H1 (cell line): Measurements from ENCODE around the gene CEACAM5. TPM values are rescaled to one million over a fixed set of nuclear protein-coding genes. Genes with fewer than 3 reads are reported as not detected.

ENCODE experiments used
- CTCF ChIA-PET: fragments of 300-600 bp; sonication (Branson Sonifier 250); formaldehyde crosslinking; loops from one replicate; lab custom pipeline; 2021; ENCODE audit not compliant: partially characterized antibody; lab: Charles Lee
- POLR2A ChIA-PET: fragments of 300-600 bp; sonication (Branson Sonifier 250); formaldehyde crosslinking; loops from one replicate; lab custom pipeline; 2021; ENCODE audit warnings: inconsistent platforms; ENCODE audit not compliant: partially characterized antibody; lab: Charles Lee
- DNase-seq, 2 experiments: peaks; one replicate each; pipeline versions ENCODE4 v3.0.0 to v3.0.0-alpha.2; 2010 to 2022; ENCODE audit warnings: low spot score in 2 of 2, low read depth in 1 of 2, mixed read lengths in 1 of 2
- FAIRE-seq: peaks from 2 replicates; lab custom pipeline; 2011; peaks lifted over from hg19 to GRCh38; lab: Jason Lieb, UNC
- H2AFZ ChIP-seq: 2 replicates; pipeline ENCODE4 v1.8.1; 2012; ENCODE audit warnings: low read length, inconsistent platforms
- H2AK5ac ChIP-seq: 2 replicates; pipeline ENCODE4 v1.6.1; 2013; ENCODE audit warnings: low read depth, low read length
- H2BK120ac ChIP-seq: replicated peaks from 2 replicates; pipeline ENCODE3; 2013; ENCODE audit warnings: low read depth, low read length, inconsistent platforms
- H2BK12ac ChIP-seq: 2 replicates; pipeline ENCODE4 v1.6.1; 2013; ENCODE audit warnings: low read depth, low read length
- H2BK15ac ChIP-seq: 2 replicates; pipeline ENCODE4 v1.6.1; 2013; ENCODE audit warnings: low read length
- H2BK20ac ChIP-seq: 2 replicates; pipeline ENCODE4 v1.6.1; 2013; ENCODE audit warnings: low read length
- H2BK5ac ChIP-seq: 2 replicates; pipeline ENCODE4 v1.6.1; 2013; ENCODE audit warnings: low read depth, low read length
- H3K14ac ChIP-seq: 2 replicates; pipeline ENCODE4 v1.6.1; 2013; ENCODE audit warnings: inconsistent platforms; ENCODE audit not compliant: insufficient read length
- H3K18ac ChIP-seq: 2 replicates; pipeline ENCODE4 v1.6.1; 2013; ENCODE audit warnings: low read length; ENCODE audit errors: extremely low read depth
- H3K23ac ChIP-seq: 2 replicates; pipeline ENCODE4 v1.6.1; 2013; ENCODE audit warnings: inconsistent platforms; ENCODE audit not compliant: insufficient read length
- H3K23me2 ChIP-seq: 2 replicates; pipeline ENCODE4 v1.6.1; 2013; ENCODE audit warnings: low read depth, low read length
- H3K27ac ChIP-seq: 2 replicates; pipeline ENCODE4 v1.6.1; 2011; ENCODE audit warnings: low read depth, low read length, inconsistent platforms
- H3K27me3 ChIP-seq, 4 experiments: replicated peaks in 1 of 4; 1 replicate in 1 of 4; 2 replicates in 3 of 4; pipeline versions ENCODE4 v1.6.1 to v1.8.1; 2011 to 2013; ENCODE audit warnings: low read length in 3 of 4, mild to moderate bottlenecking in 3 of 4, inconsistent platforms in 2 of 4, mixed read lengths in 2 of 4, moderate library complexity in 1 of 4; ENCODE audit not compliant: control insufficient read depth in 3 of 4, insufficient read depth in 3 of 4; ENCODE audit errors: extremely low read depth in 1 of 4
- H3K36me3 ChIP-seq, 4 experiments: 2 replicates each; pipeline versions ENCODE4 v1.6.1 to v1.8.1; 2011 to 2013; ENCODE audit warnings: mild to moderate bottlenecking in 4 of 4, low read length in 3 of 4, moderate library complexity in 2 of 4, control low read depth in 1 of 4, inconsistent platforms in 1 of 4; ENCODE audit not compliant: insufficient read depth in 4 of 4, control insufficient read depth in 2 of 4
- H3K4ac ChIP-seq: replicated peaks from 2 replicates; pipeline ENCODE3; 2013; ENCODE audit warnings: low read length, low read depth, mixed read lengths, inconsistent platforms; ENCODE audit not compliant: insufficient read length
- H3K4me1 ChIP-seq, 4 experiments: replicated peaks in 1 of 4; 1 replicate in 1 of 4; 2 replicates in 3 of 4; pipeline versions ENCODE4 v1.6.1 to v1.8.1; 2011 to 2013; ENCODE audit warnings: low read length in 3 of 4, inconsistent platforms in 2 of 4, mixed read lengths in 1 of 4; ENCODE audit not compliant: insufficient read depth in 4 of 4, control insufficient read depth in 3 of 4
- H3K4me2 ChIP-seq, 2 experiments: 2 replicates each; pipeline versions ENCODE4 v1.6.1 to v1.8.1; 2011 to 2013; ENCODE audit warnings: low read depth in 2 of 2, low read length in 2 of 2, control low read depth in 1 of 2, inconsistent platforms in 1 of 2, mild to moderate bottlenecking in 1 of 2; ENCODE audit not compliant: insufficient read depth in 1 of 2
- H3K4me3 ChIP-seq, 4 experiments: fragments of 200-600, 300-600 bp in 1 of 4; sonication (generic), shearing (Covaris generic), sonication (Bioruptor Twin) in 1 of 4; 2 replicates each; pipeline versions ENCODE4 v1.5.1 to v1.8.1; 2011 to 2016; ENCODE audit warnings: low read length in 4 of 4, low read depth in 3 of 4, control low read depth in 2 of 4, inconsistent platforms in 2 of 4, mild to moderate bottlenecking in 2 of 4, mixed read lengths in 1 of 4, moderate library complexity in 1 of 4; ENCODE audit not compliant: insufficient read depth in 2 of 4; ENCODE audit errors: extremely low read depth in 1 of 4
- H3K56ac ChIP-seq: replicated peaks from 2 replicates; pipeline ENCODE3; 2013; ENCODE audit warnings: low read depth, mild to moderate bottlenecking, mixed read lengths, low read length, inconsistent platforms; ENCODE audit not compliant: insufficient read length
- H3K79me1 ChIP-seq: 2 replicates; pipeline ENCODE4 v1.6.1; 2013; ENCODE audit warnings: low read depth, low read length, control low read depth
- H3K79me2 ChIP-seq, 2 experiments: 2 replicates each; pipeline versions ENCODE4 v1.6.1 to v1.8.1; 2012 to 2013; ENCODE audit warnings: low read length in 2 of 2, mild to moderate bottlenecking in 2 of 2, inconsistent platforms in 1 of 2; ENCODE audit not compliant: insufficient read depth in 2 of 2, control insufficient read depth in 1 of 2
- H3K9ac ChIP-seq, 4 experiments: replicated peaks in 1 of 4; 1 replicate in 1 of 4; 2 replicates in 3 of 4; pipeline versions ENCODE4 v1.6.1 to v1.8.1; 2011 to 2013; ENCODE audit warnings: low read depth in 3 of 4, low read length in 3 of 4, control low read depth in 2 of 4, mild to moderate bottlenecking in 2 of 4, moderate library complexity in 2 of 4, inconsistent platforms in 1 of 4; ENCODE audit errors: extremely low read depth in 1 of 4
- H3K9me3 ChIP-seq, 2 experiments: 2 replicates each; pipeline versions ENCODE4 v1.6.1 to v1.8.1; 2012 to 2013; ENCODE audit warnings: mild to moderate bottlenecking in 2 of 2, moderate library complexity in 2 of 2, control low read depth in 1 of 2, inconsistent platforms in 1 of 2, low read depth in 1 of 2, low read length in 1 of 2, mixed read lengths in 1 of 2; ENCODE audit not compliant: insufficient read depth in 2 of 2
- H4K20me1 ChIP-seq, 2 experiments: replicated peaks in 1 of 2; 2 replicates each; pipeline versions ENCODE3 to v1.8.1; 2011 to 2013; ENCODE audit warnings: inconsistent platforms in 2 of 2, low read length in 2 of 2, mild to moderate bottlenecking in 1 of 2; ENCODE audit not compliant: insufficient read depth in 2 of 2, control insufficient read depth in 1 of 2
- H4K5ac ChIP-seq: 2 replicates; pipeline ENCODE4 v1.6.1; 2013; ENCODE audit warnings: low read length, low read depth, mixed read lengths, inconsistent platforms; ENCODE audit not compliant: insufficient read length
- H4K8ac ChIP-seq: 2 replicates; pipeline ENCODE4 v1.8.0; 2013; ENCODE audit warnings: mild to moderate bottlenecking, moderate library complexity, low read length, inconsistent platforms; ENCODE audit not compliant: insufficient read depth; ENCODE audit errors: extremely low read depth
- H4K91ac ChIP-seq: replicated peaks from 2 replicates; pipeline ENCODE3; 2013; ENCODE audit warnings: low read length, mixed read lengths, inconsistent platforms; ENCODE audit not compliant: insufficient read length
- ASH2L ChIP-seq: fragments of 200-600, 300-600 bp; sonication (generic); IDR thresholded peaks from one replicate; pipeline ENCODE4 v1.7.1; 2017; ENCODE audit warnings: low read length
- ATF3 ChIP-seq: IDR thresholded peaks from 2 replicates; pipeline ENCODE4 v1.6.1; 2011; ENCODE audit warnings: low read depth, mild to moderate bottlenecking, low read length; ENCODE audit not compliant: insufficient read depth
- BCL11A ChIP-seq, 2 experiments: IDR thresholded peaks; one replicate each; pipeline ENCODE4 v1.6.1; 2011; ENCODE audit warnings: low read depth in 2 of 2, low read length in 2 of 2, mild to moderate bottlenecking in 2 of 2
- E2F6 ChIP-seq: IDR thresholded peaks from 2 replicates; pipeline ENCODE4 v1.6.1; 2012; ENCODE audit warnings: inconsistent platforms
- JUND ChIP-seq: IDR thresholded peaks from 2 replicates; pipeline ENCODE4 v1.6.1; 2011; ENCODE audit warnings: mild to moderate bottlenecking, improper control_type of control experiment, low read length
- POLR2A ChIP-seq, 2 experiments: IDR thresholded peaks; 1 replicate in 1 of 2; 2 replicates in 1 of 2; pipeline ENCODE4 v1.6.1; 2011; ENCODE audit warnings: low read depth in 2 of 2, low read length in 2 of 2, mild to moderate bottlenecking in 2 of 2; ENCODE audit errors: control extremely low read depth in 1 of 2
- RNF2 ChIP-seq: fragments of 200-900, 300-1000 bp; sonication (generic); IDR thresholded peaks from 2 replicates; pipeline ENCODE4 v1.7.1; 2016; ENCODE audit warnings: borderline replicate concordance, low read depth, mild to moderate bottlenecking, antibody characterized with exemption, low read length; ENCODE audit not compliant: poor library complexity, severe bottlenecking; ENCODE audit errors: missing control alignments
- SP4 ChIP-seq: IDR thresholded peaks from 2 replicates; pipeline ENCODE4 v1.6.1; 2012; ENCODE audit warnings: low read length, inconsistent platforms
- SRF ChIP-seq: IDR thresholded peaks from 2 replicates; pipeline ENCODE4 v1.6.1; 2011; ENCODE audit warnings: mild to moderate bottlenecking, low read depth, low read length, moderate library complexity
- WGBS, 2 experiments: shearing (Covaris generic) in 1 of 2; methylation state at CpG; one replicate each; pipeline versions ENCODE4 v1.1.6 to v1.1.7; 2013 to 2015; ENCODE audit warnings: low lambda C conversion rate in 2 of 2, mixed read lengths in 2 of 2, inconsistent platforms in 1 of 2, low coverage in 1 of 2, missing lambda C conversion rate in 1 of 2; ENCODE audit not compliant: insufficient replicate concordance in 2 of 2, insufficient coverage in 1 of 2, insufficient read length in 1 of 2; ENCODE audit errors: extremely low coverage in 1 of 2, missing lambda C conversion rate in 1 of 2; 5-methylcytosine and 5-hydroxymethylcytosine counted together
- polyA plus RNA-seq, 7 experiments: library from polyadenylated mRNA; depleted of rRNA in 3 of 7; stranded (reverse) in 5 of 7; unstranded in 2 of 7; fragments of >200 nt in 5 of 7; fragments of 200-250 nt in 2 of 7; gene quantifications; 1 replicate in 5 of 7; 2 replicates in 1 of 7; 4 replicates in 1 of 7; pipeline versions ENCODE4 v1.2.1 to v1.2.3, GENCODE V29; 2011 to 2013; ENCODE audit warnings: missing spikeins in 2 of 7, mixed read lengths in 2 of 7
- total RNA-seq: library from RNA; stranded (reverse); fragmentation: NEBNext Ultra II Directional; extraction: Animal tissue kit (Norgen Biotek cat#: 25700); gene quantifications from 2 replicates; pipeline ENCODE4 v1.2.1, GENCODE V29; 2021

Gene CEACAM5
- total and polyA plus RNA-seq, 2 of the 8 experiments (the other 6 are each of a cell fraction or from before 2014, with no cell fraction given) = not detected

GRCh38 chr19:41771410-41771809, 63.0 kb downstream of the CEACAM5 start:
- no peak overlapping the region for H2AFZ ChIP-seq
- no peak overlapping the region for H3K23ac ChIP-seq
- H3K14ac ChIP-seq = no peak overlapping the region
- H3K4me2 ChIP-seq = no peak overlapping the region
- no peak overlapping the region for H3K18ac ChIP-seq
- 86% methylated on average over 2 of the region's 2 CpGs; no CpG with 5 or more reads in 1 of the 2 experiments for WGBS, 2 experiments
- CTCF ChIA-PET = interaction anchor here (1.1 kb wide), 1 partner anchor 15 kb away, joined by 3 read pairs; no protein-coding TSS in a partner anchor
- no peak overlapping the region for H2BK120ac ChIP-seq
- H3K79me2 ChIP-seq = no peaks in the 10 kb centered on the region
- no peak overlapping the region for H3K56ac ChIP-seq
- peaks cover 52 to 53% of the 10 kb centered on the region in 2 experiments for H3K9me3 ChIP-seq
- TF ChIP-seq RNF2 (no peak), BCL11A (IDR thresholded peaks at IDR 0.05; ENCODE audit: low read depth in 2 of 2, low read length in 2 of 2) (no peak), SRF (no peak), SP4 (no peak), ASH2L (no peak), ATF3 (no peak), JUND (no peak), POLR2A (IDR thresholded peaks at IDR 0.05; ENCODE audit: control extremely low read depth in 1 of 2, low read depth in 2 of 2, low read length in 2 of 2) (no peak), E2F6 (no peak)
- no peak overlapping the region for H3K4me3 ChIP-seq
- no peak overlapping the region for H3K9ac ChIP-seq
- 0 out of 2 replicates have a peak, but pooled peaks cover 2% of the 10 kb centered on the region for H3K23me2 ChIP-seq
- no peaks in the 10 kb centered on the region for H3K4me1 ChIP-seq
- H4K20me1 ChIP-seq = no peaks in the 10 kb centered on the region
- H2BK5ac ChIP-seq = no peak overlapping the region
- no peaks in the 10 kb centered on the region for H3K79me1 ChIP-seq
- POLR2A ChIA-PET = no interaction called here
- H2BK12ac ChIP-seq = no peak overlapping the region
- no peak overlapping the region for H4K91ac ChIP-seq
- no peak overlapping the region for H3K4ac ChIP-seq
- H2AK5ac ChIP-seq = no peak overlapping the region
- DNase-seq (no peak), FAIRE-seq (no peak)
- no peak overlapping the region for H2BK20ac ChIP-seq
- no peak overlapping the region for H4K8ac ChIP-seq
- peaks cover 0 to 1% (median 0%) of the 10 kb centered on the region in 4 experiments; a peak in 1 of 7 replicates for H3K27me3 ChIP-seq
- no peaks in the 10 kb centered on the region for H3K36me3 ChIP-seq
- H4K5ac ChIP-seq = no peak overlapping the region
- no peak overlapping the region for H3K27ac ChIP-seq
- H2BK15ac ChIP-seq = no peak overlapping the region
